HEK293 (cell line): Measurements from ENCODE around the gene RANGAP1.

Source experiments
- CTCF ChIA-PET: fragments of 350-600 bp; formaldehyde crosslinking; extraction: SDS; loops from one replicate; lab custom pipeline; 2021; ENCODE audit warnings: antibody characterized with exemption; lab: Yijun Ruan, JAX
- POLR2A ChIA-PET: fragments of 300-600 bp; formaldehyde crosslinking; extraction: SDS; loops from one replicate; lab custom pipeline; 2020; ENCODE audit warnings: antibody characterized with exemption, inconsistent platforms; lab: Yijun Ruan, JAX
- H3K27ac ChIP-seq: fragments of 200-500 bp; sonication (Bioruptor generic); 2 replicates; pipeline ENCODE4 v1.5.1; 2014; ENCODE audit warnings: low read depth, low read length, control low read depth, inconsistent platforms; ENCODE audit errors: extremely low read depth
- H3K36me3 ChIP-seq, 2 experiments: fragments of 200-500 bp in 1 of 2; sonication (Bioruptor generic) in 1 of 2; 1 replicate in 1 of 2; 2 replicates in 1 of 2; pipeline ENCODE4 v1.5.1; 2014 to 2017; ENCODE audit warnings: inconsistent platforms in 2 of 2, low read length in 2 of 2; ENCODE audit not compliant: control insufficient read depth in 2 of 2, insufficient read depth in 1 of 2
- H3K4me1 ChIP-seq: fragments of 200-500 bp; sonication (Bioruptor generic); 2 replicates; pipeline ENCODE4 v1.5.1; 2014; ENCODE audit warnings: mild to moderate bottlenecking, low read length, inconsistent platforms; ENCODE audit not compliant: control insufficient read depth, insufficient read depth
- H3K4me3 ChIP-seq: 2 replicates; pipeline ENCODE4 v1.5.1; 2011; ENCODE audit warnings: low read depth, mild to moderate bottlenecking, control low read depth, low read length, moderate library complexity
- H3K9me3 ChIP-seq: fragments of 200-500 bp; sonication (Bioruptor generic); 2 replicates; pipeline ENCODE4 v1.5.1; 2014; ENCODE audit warnings: low read depth, low read length, inconsistent platforms; ENCODE audit not compliant: control insufficient read depth, insufficient read depth
- INSM2 ChIP-seq: fragments of 450-650 bp; formaldehyde crosslinking; IDR thresholded peaks from 2 replicates; pipeline ENCODE4 v1.5.1; 2016; ENCODE audit warnings: missing biosample characterization, missing genetic modification characterization
- KLF8 ChIP-seq: fragments of 450-650 bp; formaldehyde crosslinking; IDR thresholded peaks from 2 replicates; pipeline ENCODE4 v1.5.1; 2016; ENCODE audit warnings: missing biosample characterization, missing genetic modification characterization
- KLF9 ChIP-seq: fragments of 450-650 bp; formaldehyde crosslinking; IDR thresholded peaks from 2 replicates; pipeline ENCODE4 v1.5.1; 2016; ENCODE audit warnings: missing biosample characterization, missing genetic modification characterization, low read depth
- TSHZ1 ChIP-seq: fragments of 450-650 bp; formaldehyde crosslinking; IDR thresholded peaks from 2 replicates; pipeline ENCODE4 v1.5.1; 2016; ENCODE audit warnings: missing biosample characterization, missing genetic modification characterization, borderline replicate concordance
- YY1 ChIP-seq: fragments of 450-650 bp; formaldehyde crosslinking; IDR thresholded peaks from 2 replicates; pipeline ENCODE4 v1.5.1; 2018; ENCODE audit warnings: missing biosample characterization, missing genetic modification characterization
- ZNF132 ChIP-seq: fragments of 450-650 bp; formaldehyde crosslinking; IDR thresholded peaks from 2 replicates; pipeline ENCODE4 v1.5.1; 2017; ENCODE audit warnings: missing biosample characterization, missing genetic modification characterization, borderline replicate concordance
- ZNF214 ChIP-seq: fragments of 450-650 bp; formaldehyde crosslinking; IDR thresholded peaks from 2 replicates; pipeline ENCODE4 v1.5.1; 2017; ENCODE audit warnings: missing biosample characterization, mild to moderate bottlenecking, missing genetic modification characterization, borderline replicate concordance
- ZNF362 ChIP-seq: fragments of 450-650 bp; formaldehyde crosslinking; IDR thresholded peaks from 2 replicates; pipeline ENCODE4 v1.5.1; 2016; ENCODE audit warnings: missing biosample characterization, missing genetic modification characterization
- ZNF776 ChIP-seq: fragments of 450-650 bp; formaldehyde crosslinking; IDR thresholded peaks from 2 replicates; pipeline ENCODE4 v1.5.0; 2017; ENCODE audit warnings: missing biosample characterization, missing genetic modification characterization, borderline replicate concordance
- ZSCAN4 ChIP-seq: fragments of 450-650 bp; formaldehyde crosslinking; IDR thresholded peaks from 2 replicates; pipeline ENCODE4 v1.5.1; 2017; ENCODE audit warnings: missing biosample characterization, missing genetic modification characterization
- TF ChIP-seq, protein P1 (sequence below): fragments of 450-650 bp; IDR thresholded peaks from 2 replicates; pipeline ENCODE4 v1.5.1; 2018; ENCODE audit warnings: missing biosample characterization, missing genetic modification characterization
- TF ChIP-seq, protein P2 (sequence below): fragments of 450-650 bp; formaldehyde crosslinking; IDR thresholded peaks from 2 replicates; pipeline ENCODE4 v1.5.1; 2016; ENCODE audit warnings: missing biosample characterization, missing genetic modification characterization

RANGAP1 gene

GRCh38 chr22:41245917-41246499 lies 40.0 kb downstream of the RANGAP1 start (continued):
- TF ChIP-seq KLF8 (tag by site-specific recombination) = 0 out of 2 replicates have a peak, but pooled peaks have one; percentile 29
- TF ChIP-seq ZNF214 (tag by site-specific recombination) = no peak
- no peak for TF ChIP-seq ZNF132
- TF ChIP-seq KLF9 (tag by site-specific recombination) = peak; percentile 61

GRCh38 chr22:41243361-41243760 lies 42.6 kb downstream of the RANGAP1 start:
- H3K36me3 ChIP-seq = peaks cover 7 to 33% of the 10 kb centered on the region in 2 experiments; a peak in 2 of 3 replicates
- no peaks in the 10 kb centered on the region for H3K9me3 ChIP-seq
- POLR2A ChIA-PET = interaction anchor here (0.5 to 1.8 kb wide), 2 partner anchors 16 to 860 kb away, joined by 3 to 6 read pairs; no protein-coding TSS in a partner anchor
- TF ChIP-seq, protein P1, sequence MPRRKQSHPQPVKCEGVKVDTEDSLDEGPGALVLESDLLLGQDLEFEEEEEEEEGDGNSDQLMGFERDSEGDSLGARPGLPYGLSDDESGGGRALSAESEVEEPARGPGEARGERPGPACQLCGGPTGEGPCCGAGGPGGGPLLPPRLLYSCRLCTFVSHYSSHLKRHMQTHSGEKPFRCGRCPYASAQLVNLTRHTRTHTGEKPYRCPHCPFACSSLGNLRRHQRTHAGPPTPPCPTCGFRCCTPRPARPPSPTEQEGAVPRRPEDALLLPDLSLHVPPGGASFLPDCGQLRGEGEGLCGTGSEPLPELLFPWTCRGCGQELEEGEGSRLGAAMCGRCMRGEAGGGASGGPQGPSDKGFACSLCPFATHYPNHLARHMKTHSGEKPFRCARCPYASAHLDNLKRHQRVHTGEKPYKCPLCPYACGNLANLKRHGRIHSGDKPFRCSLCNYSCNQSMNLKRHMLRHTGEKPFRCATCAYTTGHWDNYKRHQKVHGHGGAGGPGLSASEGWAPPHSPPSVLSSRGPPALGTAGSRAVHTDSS = no peak
- TF ChIP-seq, protein P2, sequence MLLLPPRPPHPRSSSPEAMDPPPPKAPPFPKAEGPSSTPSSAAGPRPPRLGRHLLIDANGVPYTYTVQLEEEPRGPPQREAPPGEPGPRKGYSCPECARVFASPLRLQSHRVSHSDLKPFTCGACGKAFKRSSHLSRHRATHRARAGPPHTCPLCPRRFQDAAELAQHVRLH (tag by site-specific recombination) = no peak
- TF ChIP-seq ZNF776 (tag by site-specific recombination) (no peak), TSHZ1 (tag by site-specific recombination) (no peak), ZNF362 (no peak), INSM2 (tag by site-specific recombination) (no peak), YY1 (tag by site-specific recombination) (no peak), ZSCAN4 (no peak)
- H3K27ac ChIP-seq = no peak overlapping the region
- no peaks in the 10 kb centered on the region for H3K4me1 ChIP-seq
- H3K4me3 ChIP-seq = no peak overlapping the region
- CTCF ChIA-PET = interaction anchor here (0.8 to 3.6 kb wide), 3 partner anchors 10 to 321 kb away, joined by 3 to 14 read pairs (median 3); no protein-coding TSS in a partner anchor
